GM18909 (cell line): Measurements from ENCODE around the gene CMIP.

ENCODE experiments used
- ATAC-seq: cut with Tn5 transposase; IDR thresholded peaks from one replicate; pipeline ENCODE4 v1.9.1; 2021; ENCODE audit warnings: mild to moderate bottlenecking; ENCODE audit not compliant: unreplicated experiment, poor library complexity

Gene CMIP

DNA sequence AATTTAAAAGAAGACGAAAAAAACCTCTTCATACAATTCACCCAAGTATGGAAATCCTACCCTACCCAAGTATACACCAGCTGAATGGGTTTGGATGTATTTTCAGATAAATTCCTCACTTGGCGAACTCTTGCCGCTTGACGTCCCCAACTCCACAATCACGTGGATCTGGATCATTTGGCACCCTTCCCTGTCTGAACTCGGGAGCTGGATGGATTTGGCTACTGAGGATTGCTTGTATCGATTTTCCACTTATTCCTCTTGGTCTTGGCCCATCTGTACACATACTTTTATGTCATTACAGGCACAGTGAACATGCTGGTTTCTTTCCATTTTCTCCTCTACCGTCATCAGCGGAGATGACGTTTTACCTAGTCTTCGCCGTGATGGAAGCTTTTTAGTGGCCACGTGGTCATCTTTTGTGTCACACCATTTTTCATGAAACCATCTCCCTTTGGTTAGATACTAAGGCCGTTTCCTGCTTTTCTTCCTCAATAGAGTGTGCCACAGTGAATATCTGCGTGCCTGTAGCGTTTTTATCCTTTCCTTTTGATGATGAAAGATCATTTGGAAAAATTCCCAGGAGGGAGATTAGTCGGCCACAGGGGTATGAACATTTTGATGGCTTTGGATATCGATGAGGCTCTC is 47.1 kb downstream of the CMIP start:
- ATAC-seq: no peak

DNA sequence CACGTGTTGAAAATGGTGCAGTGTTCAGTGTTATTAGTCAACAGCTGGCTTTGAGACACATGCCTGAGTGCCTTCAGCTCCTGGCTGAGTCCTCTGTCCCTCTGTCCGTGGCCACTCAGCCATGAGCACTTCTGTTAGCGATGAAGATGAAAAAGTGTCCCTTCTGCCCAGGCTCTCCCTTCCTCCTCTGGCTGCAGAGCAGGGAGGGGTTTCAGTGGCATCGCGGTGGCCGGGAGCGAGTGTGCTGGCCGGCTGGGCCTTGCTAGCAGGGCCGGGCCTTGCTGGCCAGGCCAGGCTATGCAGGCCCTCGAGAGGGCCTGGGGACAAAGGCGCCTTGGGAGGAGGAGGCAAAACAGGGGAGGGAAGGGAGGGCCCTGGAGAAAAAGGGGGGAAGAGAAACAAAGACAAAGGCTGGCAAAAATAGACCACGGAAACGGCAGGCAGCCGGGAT is 47.7 kb downstream of the CMIP start:
- no peak for ATAC-seq

DNA sequence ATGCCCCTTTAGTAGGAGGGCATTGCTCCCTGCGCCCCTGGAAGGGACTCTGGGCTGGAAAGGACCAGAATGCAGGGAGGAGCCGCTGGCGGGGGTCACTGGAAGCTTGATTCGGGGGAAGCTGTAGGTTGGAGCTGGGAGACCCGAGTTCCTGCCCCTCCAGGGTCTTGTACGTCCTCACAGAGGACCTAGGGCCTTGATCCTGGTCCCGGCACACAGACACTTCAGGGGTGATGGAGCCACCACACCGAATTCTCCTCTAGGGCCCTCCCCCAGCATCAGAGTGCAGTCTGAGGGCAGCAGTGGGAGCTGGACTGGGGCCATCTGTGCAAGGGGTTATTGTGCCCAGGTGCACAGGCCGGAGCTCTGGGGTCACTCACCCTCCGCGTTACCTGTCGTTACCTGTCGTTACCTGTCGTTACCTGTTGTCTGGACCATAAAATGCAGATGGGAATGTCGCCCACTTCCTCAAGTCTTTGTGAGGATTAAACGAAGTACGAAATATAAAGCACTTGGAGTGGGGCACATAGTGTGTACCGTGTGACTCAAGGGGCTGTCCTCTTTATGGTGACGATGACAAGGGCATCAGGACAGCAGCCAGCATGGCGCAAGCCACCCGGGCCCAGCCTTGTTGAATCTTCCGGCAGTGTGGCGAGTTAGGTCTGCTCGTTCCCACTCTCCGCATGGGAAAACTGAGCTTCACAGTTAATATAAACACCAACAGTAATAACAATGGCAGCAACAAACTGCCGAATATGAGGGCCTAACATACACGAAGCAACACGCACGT is 48.6 kb downstream of the CMIP start:
- no peak for ATAC-seq

DNA sequence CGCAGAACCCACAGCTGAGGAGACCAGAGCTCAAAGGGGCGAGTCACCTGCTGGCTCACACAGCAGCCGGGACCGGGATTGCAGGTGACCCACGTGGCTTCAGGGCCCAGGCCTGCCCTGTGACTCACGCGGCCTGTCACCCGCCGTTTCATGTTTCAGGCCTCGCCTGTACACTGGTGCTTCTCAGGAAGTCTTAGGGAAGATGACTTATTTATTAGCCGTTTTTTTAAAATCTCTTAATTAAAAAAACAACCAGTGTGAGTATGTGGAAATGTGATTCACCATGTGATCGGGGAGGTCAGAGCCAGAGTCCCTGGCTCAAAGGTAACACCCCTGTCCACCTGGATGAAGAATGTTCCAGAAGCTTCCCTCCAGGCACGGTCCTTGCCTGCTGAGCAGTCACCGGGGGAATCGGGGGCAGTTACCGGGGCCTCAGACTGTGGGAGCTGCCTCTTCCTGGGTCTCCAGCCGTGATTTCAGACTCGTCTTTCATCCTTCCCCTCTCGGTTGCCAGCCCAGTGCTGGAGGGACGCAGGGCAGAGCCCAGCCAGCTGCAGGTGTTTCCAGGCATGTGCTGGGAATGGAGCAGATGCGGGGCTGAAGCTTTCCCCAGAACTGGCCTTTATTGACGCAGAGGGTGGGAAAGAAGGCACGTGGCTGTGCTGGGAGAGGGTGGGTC is 49.3 kb downstream of the CMIP start:
- no peak for ATAC-seq

DNA sequence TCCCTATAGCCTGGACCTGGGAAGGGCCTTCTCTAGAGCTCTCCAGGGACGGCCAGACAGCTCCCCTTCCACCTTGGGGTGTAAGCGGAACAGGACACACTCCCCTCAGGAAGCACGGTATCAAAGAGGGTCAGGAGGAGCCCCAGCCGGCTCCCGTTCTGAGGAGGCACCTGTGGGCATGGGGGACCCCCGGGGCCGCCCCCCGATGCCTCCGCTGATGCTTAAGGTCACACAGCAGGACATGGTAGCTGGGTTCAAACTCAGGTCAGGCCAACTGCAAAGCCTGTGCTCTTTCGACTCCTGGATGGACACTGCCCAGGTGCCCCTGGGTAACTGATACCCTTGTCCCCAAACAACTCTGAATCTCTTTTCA is 49.8 kb downstream of the CMIP start:
- no peak for ATAC-seq

DNA sequence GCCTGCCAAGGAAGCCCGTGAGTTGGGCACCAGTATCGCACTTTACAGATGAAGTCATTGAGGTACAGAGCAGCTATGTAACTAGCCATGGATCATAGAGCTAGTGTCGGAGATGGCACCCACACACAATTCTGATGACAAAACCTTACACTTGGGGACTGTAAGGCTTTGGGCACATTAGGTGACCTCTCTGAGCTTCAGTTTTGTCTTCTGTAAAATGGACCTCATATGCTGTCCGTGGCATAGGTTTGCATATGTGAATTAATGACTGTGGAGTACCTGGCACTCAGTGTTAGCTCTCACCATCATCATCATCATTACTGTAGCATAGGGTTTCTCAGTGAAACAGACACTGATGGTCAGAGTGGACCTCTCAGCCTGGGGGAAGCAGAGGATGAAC is 50.3 kb downstream of the CMIP start:
- no peak for ATAC-seq

DNA sequence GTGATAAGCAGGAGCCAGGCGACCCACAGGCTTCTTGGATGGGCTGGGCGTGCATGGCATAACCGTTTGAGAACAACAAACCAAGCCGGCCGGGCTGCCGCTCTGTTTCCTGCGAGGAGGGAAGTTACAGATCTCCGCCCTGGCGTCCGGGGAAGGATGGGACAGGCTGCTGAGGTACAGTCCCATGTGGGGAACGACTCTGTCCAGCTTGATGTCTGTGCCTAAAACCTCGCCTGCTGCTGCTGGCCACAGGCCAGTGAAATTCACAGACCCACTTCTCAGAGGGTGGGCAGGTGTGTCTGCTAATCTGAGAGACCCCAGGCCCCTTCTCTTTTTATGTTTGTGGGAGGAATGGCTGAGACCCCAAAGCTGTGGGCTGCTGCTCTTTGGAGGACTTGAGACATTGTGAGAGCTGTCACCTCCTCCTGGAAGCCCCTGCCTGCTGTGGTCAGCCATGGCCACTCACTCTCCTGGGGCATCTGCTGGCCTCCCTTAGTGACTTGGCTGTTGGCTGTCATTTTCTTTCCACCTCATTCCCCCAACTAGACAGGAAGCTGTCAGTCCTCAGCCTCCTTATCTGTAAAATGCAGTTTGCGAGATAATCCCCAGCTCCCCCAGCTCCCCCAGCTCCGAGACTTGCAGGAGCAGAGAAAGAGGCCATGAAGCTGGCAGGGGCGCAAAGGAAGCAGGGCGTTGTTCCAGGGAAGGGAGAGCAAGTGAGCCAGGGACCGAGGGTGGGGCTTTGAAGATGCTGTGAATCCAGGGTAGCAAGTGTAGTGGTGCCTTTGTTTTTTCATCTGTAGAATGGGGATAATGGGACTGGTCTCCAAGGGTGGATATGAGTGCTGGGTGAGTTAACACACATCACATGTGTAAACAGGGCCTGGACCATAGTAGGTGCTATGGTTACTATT is 51.0 kb downstream of the CMIP start:
- no peak for ATAC-seq

DNA sequence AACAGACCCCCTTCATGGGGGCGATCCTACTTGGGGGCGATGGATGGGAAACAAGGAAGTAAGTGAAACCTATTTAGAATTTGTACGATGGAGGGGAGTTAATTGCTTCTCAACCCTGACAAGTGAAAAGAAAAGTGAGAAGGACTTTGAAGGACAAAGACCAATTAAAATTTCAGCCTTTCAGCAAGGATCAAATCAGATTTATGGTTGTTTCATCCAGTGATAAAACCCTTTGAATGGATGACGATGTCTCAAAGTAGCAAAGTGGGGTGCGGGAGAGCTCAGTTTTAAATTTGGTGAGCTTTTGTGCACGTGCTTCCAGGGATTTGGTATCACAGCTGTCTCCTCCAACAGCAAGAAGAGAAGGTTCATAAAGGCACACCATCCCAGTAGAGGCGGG is 51.7 kb downstream of the CMIP start:
- no peak for ATAC-seq

DNA sequence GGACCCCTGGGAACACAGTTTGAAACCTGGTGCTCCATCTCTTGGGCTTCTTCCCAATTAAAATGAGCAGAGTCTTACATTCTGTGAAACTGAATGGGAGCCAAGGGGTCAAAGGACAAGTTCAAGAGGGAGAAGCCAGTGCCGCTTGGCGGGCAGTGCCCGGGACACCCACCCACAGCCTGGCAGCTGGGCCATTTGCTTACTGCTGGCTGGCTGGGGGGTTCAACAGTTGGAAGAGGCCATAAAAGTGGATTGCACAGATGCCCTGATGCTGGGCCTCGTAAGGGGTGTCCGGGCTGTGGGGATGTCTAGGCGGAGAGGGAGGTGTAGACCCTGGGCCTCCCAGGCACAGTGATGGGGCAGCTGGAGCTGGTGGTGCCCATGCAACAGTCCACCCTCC is 52.1 kb downstream of the CMIP start:
- ATAC-seq: no peak

DNA sequence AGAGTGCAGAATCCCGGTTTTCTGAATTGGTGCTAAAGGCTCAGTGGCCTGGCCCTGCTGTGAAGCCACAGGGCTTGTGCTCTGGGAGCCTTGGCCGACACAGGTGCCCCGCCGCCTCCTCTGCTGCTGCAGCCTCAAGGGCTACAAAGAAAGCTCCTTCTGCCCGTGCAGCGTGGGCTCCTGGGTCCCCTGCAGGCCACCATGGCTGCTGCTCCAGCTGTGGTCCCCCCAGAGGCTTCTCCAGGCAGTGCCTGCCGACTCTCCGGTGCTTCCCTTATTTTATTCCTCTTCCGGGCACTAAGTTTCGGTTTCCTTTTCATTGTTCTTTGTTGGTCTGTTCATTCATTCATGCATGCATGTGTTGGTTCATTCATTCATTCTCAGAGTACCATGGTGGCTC is 53.1 kb downstream of the CMIP start:
- ATAC-seq: peak; percentile 56

DNA sequence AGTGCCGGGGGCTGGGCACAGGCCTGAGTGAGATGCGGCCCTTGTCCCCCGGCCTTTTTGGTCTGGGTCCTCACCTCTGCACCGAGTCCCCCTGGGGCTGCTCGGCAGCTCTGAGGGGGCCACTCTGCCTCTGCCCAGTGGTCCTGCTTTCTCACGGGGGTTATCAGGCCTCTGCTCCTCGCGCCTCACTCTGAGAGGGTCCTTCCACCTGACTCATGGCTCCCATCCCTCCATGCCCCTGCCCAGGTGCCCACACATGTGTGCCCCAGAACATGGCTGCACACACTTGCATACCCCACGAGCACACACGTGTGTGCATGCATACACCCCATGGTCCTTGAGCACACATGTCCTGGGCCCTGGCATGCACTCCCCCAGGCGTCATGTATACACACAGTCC is 53.7 kb downstream of the CMIP start:
- ATAC-seq: no peak

DNA sequence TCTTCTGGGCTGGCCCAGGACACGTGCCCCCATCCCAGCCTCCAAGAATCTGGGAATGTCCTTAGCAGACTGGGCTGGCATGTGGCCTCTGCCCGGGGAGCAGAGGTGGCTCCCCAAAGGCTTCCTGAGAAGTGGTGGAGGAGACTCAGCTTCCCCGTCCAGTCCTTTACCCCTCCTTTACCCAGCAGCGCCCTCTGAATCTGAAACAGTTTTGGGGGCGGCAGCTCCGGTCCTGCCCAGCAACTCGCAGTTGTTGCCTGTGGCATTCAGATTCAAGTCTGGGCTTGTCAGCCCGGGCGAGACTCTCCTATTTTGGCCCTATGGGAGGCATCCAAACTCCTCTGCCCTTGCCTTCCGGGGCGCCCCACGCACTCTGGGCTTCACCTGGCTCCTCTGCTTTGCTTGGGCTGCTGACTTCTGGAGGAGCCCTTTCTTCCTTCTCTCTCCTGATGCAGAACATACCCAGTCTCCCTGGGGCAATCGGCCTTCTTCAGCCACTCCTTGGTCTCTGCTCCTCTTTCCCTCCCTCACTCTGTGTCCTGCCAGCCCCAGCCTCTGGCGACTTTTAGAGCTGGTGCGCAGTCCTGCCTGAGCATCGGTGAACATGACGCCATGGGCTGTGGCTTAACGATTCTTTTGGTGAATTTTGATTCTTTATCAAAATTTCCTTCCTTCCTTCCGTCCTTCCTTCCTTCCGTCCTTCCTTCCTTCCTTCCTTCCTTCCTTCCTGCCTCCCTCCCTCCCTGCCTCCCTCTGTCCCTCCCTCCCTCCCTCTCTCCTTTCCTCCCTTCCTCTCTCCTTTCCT is 55.2 kb downstream of the CMIP start:
- no peak for ATAC-seq

DNA sequence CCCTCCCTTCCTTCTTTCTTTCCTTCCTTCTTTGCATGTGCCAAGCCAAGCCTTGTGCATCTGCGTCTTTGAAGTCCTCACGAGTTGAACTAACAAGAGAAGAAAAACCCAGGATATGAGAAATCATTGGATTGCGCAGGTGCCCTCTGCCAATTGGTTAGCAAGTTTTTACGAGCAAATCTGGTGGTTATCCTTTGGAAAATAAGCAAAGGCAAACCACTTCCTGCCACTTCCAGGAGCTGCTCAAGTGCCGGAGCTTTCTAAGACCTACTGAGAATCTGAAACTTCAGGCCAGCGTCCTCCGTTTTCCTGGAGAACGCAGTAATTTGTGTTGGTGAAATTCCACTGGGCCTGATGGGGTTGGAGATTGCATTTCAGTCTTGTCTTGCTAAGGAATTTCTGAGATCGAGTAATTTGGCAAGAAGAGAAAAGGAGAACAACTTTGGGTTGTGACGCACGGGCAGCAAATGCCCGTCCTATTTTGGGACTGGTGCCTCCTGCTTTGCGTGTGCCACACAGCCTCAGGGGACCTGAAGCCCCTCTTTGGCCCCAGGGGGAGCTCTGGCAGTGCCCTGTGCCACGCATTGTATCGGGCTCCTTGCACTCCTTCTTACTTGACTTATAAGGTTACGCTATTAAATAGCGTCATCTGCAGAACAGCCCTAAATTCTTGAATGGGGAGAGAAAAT is 56.4 kb downstream of the CMIP start:
- no peak for ATAC-seq

DNA sequence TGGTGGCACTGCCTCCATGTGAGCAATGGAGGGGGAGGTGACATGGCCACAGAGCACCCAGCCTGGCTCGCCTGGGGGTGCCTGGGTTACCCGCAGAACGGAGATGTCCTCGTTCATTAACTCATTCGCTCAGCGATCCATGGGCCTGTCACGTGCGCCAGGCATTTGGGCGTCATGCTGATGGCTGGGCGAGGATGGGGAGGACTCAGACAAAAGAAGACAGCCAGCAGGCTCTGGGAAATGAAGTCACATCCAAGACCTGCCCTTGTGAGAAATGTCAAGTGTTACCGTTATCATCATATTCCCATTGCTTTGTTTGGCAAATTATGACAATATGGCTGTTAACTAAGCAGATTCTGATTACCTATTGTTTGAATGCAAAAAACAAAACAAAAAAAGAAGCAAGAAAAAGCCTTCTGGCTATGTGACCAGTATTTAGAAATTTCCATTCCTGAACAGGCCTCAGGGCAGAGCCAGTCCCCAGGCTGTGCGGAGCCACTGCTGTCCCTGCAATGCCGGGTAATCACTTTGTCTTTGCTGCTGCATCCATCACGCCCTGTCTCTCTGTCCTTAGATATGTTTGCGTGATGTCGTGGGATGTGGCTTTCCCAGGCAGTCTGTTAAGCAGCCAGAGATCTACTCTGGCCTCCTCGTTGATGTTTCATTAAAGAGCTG is 57.9 kb downstream of the CMIP start:
- ATAC-seq: no peak

DNA sequence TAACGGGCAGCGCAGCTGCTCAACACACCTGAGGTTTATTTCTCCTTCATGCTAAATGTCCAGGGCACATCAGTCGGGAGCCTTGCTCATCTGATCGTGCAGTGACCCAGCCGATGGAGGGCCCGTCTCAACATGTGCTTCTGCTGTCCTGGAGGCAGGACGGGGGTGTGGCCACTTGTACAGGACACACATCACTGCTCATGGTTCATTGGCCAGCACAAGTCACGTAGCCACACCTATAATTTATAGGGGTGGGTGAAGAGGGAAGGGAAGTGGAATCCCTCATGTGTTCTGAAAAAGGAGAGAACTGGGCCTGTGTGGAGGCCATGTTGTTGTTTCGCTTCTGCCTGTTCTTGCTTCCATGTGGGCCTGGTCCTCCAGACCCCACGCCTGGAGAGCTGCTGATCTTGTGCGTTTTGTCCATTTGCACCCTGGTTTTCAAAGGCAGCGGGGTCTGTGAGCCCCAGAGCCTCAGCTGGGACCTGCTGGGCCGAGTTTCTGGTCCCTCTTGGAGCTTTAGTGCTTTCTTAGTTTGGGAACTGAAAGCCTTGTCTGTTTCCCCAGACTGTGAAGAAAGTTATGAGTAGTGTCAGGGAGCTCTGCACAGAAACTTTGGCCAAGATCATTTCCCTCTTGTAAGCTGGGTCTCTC is 60.5 kb downstream of the CMIP start:
- ATAC-seq: peak; percentile 82

DNA sequence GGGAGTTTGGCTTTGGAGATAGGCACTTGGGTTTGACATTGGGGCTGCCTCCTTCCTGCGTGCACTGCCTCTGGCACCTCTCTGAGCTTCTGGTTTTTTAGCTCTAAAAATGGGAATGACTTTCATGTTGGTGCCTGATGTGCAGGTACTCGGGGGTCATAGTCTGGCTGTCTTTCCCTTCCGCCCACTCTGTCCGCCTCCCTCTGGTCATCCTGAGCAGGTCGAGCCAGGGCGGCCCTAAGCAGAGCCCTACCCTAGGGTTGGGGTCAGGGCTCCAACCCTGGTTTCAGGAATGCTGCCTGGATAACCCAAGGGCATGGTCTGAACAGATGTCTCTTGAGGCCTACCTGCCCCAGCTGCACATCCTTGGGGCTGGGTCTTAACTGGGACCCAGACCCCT is 64.8 kb downstream of the CMIP start:
- no peak for ATAC-seq

DNA sequence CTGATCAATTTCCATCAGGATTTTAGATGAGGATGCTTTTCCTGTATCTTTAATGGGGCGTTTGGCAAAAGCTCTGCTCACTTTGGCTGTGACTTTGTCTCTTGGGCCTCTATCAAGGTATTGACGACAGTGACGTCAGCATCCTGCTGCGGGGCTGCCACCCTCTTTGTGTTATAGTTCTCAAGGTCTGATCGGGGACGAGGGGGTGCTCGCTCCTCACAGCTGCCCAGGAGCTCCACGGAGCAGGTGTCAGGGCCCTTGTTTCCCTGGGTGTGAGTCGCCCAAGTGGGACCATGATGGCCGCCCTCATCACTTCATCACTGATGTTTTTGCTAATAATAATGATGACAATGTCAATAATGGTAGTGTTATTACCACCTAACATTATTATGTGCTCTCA is 65.4 kb downstream of the CMIP start:
- ATAC-seq: no peak

DNA sequence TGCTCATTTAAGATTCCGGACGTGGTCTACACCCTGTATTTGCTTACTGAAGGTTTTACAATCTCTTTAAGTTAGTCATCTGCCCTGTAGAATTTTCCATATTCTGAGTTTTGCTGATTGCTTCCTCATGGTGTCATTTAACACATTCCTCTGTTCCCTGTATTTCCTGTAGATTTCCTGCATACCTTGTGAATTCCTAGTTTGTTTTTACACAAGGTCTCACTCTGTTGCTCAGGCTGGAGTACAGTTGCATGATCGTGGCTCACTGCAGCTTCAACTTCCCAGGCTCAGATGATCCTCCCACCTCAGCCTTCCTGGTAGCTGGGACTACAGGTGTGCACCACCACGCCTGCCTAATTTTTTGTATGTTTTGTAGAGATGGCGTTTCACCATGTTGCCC is 66.8 kb downstream of the CMIP start:
- no peak for ATAC-seq
